Sigmoid colon (tissue), 7 donors: ENCODE measurements around the gene PCDHAC2. TPM values are rescaled to one million over a fixed set of nuclear protein-coding genes. Genes with fewer than 3 reads are reported as not detected.
A peak's percentile ranks its signal among the peaks of the same experiment; 100 is the strongest.

ENCODE experiments used
- DNase-seq: peaks from one replicate; pipeline ENCODE4 v3.0.0-alpha.2; 2019
- H3K27ac ChIP-seq, 4 donors: fragments of 200-600 bp; sonication (generic); one replicate each; pipeline ENCODE4 v1.5.1; 2016 to 2019; ENCODE audit warnings: mild to moderate bottlenecking in 1 of 4
- H3K27me3 ChIP-seq, 3 donors: fragments of 200-600 bp; sonication (generic); one replicate each; pipeline ENCODE4 v1.5.1; 2019; ENCODE audit warnings: mild to moderate bottlenecking in 1 of 3
- H3K36me3 ChIP-seq, 4 donors: fragments of 200-600 bp; sonication (generic); one replicate each; pipeline ENCODE4 v1.5.1; 2016 to 2019
- H3K4me1 ChIP-seq, 4 donors: fragments of 200-600 bp; sonication (generic); one replicate each; pipeline ENCODE4 v1.5.1; 2017 to 2019
- H3K4me3 ChIP-seq, 4 donors: fragments of 200-600 bp; sonication (generic); one replicate each; pipeline ENCODE4 v1.5.1; 2017 to 2019; ENCODE audit warnings: mild to moderate bottlenecking in 2 of 4, moderate library complexity in 1 of 4
- H3K9me3 ChIP-seq, 4 donors: fragments of 200-600 bp in 3 of 4; sonication (generic) in 3 of 4; one replicate each; pipeline versions ENCODE4 v1.5.1 to v1.6.1; 2013 to 2019
- CTCF ChIP-seq, 4 experiments: fragments of 450-650 bp in 3 of 4; fragments of 200-600 bp in 1 of 4; IDR thresholded peaks; one replicate each; pipeline ENCODE4 v1.5.1; 2016 to 2019; ENCODE audit warnings: antibody characterized with exemption in 4 of 4, mild to moderate bottlenecking in 3 of 4, moderate library complexity in 2 of 4
- EP300 ChIP-seq, 4 donors: sonication (generic); formaldehyde crosslinking; IDR thresholded peaks; one replicate each; pipeline ENCODE4 v1.6.1; 2017; ENCODE audit warnings: antibody characterized with exemption in 4 of 4
- POLR2A ChIP-seq, 2 donors: fragments of 450-650 bp; IDR thresholded peaks; one replicate each; pipeline ENCODE4 v1.6.1; 2016; ENCODE audit warnings: antibody characterized with exemption in 2 of 2, mild to moderate bottlenecking in 2 of 2, moderate library complexity in 2 of 2
- POLR2AphosphoS5 ChIP-seq, 4 donors: sonication (generic); formaldehyde crosslinking; IDR thresholded peaks; one replicate each; pipeline ENCODE4 v1.6.1; 2017; ENCODE audit warnings: antibody characterized with exemption in 4 of 4
- WGBS, 2 donors: extraction: QIAGEN DNeasy Blood & Tissue Kit; methylation state at CpG; one replicate each; pipeline ENCODE4 v1.1.7; 2013; 5-methylcytosine and 5-hydroxymethylcytosine counted together
- intact Hi-C: fragments of 100-400 bp; cut with DNase I; formaldehyde crosslinking; loops from one replicate; pipeline ENCODE4 v1.15.1; 2023
- polyA plus RNA-seq, 3 donors: library from polyadenylated mRNA; stranded (reverse); fragments of 200-250 nt; gene quantifications; one replicate each; pipeline ENCODE4 v1.2.3, GENCODE V29; 2013
- total RNA-seq, 4 donors: library from RNA; depleted of rRNA; stranded (reverse); fragments of >200 nt; gene quantifications; one replicate each; pipeline ENCODE4 v1.1.0, GENCODE V29; 2016
- donor health status: healthy with polysubstance abuse.
- donor health status: Bipolar disorder and iron deficiency.
- donor health status: healthy.

Gene PCDHAC2
- total and polyA plus RNA-seq, 7 donors: 0.66 to 3.0 (median 2.1) TPM; not detected in 2

DNA sequence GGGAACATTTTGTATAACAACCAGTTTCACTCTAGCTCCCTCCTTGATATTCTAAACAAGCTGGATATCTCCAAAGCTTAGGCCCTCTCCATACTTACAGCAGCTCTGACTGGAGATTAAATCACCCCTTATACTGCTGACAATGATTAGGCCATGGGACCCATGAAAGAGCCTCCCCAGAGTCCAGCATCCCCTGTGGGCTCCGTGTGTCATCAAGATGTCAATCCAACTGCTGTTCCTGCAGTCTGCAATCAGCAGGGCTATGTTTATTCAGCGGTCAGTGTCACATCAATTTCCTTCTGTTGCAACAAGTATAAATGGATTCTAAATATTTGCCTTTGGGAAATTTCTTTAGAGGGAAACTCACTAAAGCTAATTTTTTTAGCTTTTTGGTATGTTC is 26.6 kb downstream of the PCDHAC2 start:
- TF ChIP-seq CTCF (IDR thresholded peaks at IDR 0.05) (no peak), POLR2A (IDR thresholded peaks at IDR 0.05) (no peak), EP300 (IDR thresholded peaks at IDR 0.05) (no peak)
- intact Hi-C loops: no loop called here
- no peaks in the 10 kb centered on the region for H3K27me3 ChIP-seq
- H3K9me3 ChIP-seq: no peaks in the 10 kb centered on the region
- WGBS, 2 donors: 57 to 61% methylated on average over 2 of the region's 2 CpGs
- H3K4me1 ChIP-seq: no peaks in the 10 kb centered on the region
- H3K27ac ChIP-seq: no peak overlapping the region
- no peak overlapping the region for H3K4me3 ChIP-seq
- H3K36me3 ChIP-seq: no peaks in the 10 kb centered on the region
- DNase-seq: no peak

DNA sequence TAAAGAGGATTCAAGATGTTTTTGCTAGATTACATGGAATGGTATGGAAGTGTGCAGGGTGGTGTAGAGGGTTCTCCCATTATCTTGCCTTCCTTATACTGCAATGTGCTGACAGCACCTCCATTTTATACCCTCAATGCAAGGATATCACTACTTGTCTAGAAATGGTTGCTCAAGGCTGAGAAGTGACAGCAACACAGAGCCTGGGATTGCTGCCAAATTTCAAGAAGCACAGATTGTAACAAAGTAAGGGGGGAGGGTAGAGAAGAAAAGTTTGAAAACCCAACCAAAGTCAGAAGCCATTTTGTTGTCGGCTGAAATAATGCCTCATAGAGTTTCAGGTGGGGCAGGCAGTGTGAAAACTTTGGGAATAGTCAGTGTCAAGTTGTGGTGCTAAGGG is 29.8 kb downstream of the PCDHAC2 start:
- no peak for DNase-seq
- Histone ChIP-seq H3K27ac (no peak overlapping the region), H3K4me3 (no peak overlapping the region), H3K36me3 (no peaks in the 10 kb centered on the region), H3K9me3 (no peaks in the 10 kb centered on the region), H3K4me1 (no peaks in the 10 kb centered on the region), H3K27me3 (peaks cover 0 to 17% (median 11%) of the 10 kb centered on the region in 3 donors)
- 83% methylated on average over 1 of the region's 1 CpG for WGBS, 2 donors
- intact Hi-C loops: no loop called here
- no peak for TF ChIP-seq POLR2AphosphoS5 (IDR thresholded peaks at IDR 0.05)
- no peak for TF ChIP-seq CTCF (IDR thresholded peaks at IDR 0.05)
- no peak for TF ChIP-seq POLR2A (IDR thresholded peaks at IDR 0.05)
- no peak for TF ChIP-seq EP300 (IDR thresholded peaks at IDR 0.05)

DNA sequence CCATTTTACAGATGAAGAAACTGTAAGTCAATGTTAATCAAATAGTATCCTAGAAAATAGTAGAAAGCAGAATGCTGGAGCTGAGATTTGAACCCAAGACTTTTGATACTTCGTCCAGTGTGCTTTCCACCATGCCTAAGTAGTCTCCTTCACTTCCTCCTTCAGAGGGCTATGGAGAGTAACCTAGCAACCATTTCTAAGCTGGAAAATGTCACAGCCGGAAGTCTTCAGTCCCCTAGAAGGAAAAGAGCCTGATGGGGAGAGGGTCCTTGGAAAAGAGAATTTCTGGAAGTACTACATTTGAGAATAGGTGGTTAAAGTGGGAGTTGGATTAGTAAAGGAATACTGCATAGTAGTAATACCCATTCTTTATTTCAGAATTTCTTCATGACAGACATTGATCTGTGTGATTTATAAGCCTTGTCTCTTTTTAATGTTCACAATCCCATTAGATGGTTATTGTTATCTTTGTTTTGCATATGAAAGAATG is 32.7 kb downstream of the PCDHAC2 start:
- DNase-seq: no peak
- intact Hi-C loops: no loop called here
- Histone ChIP-seq H3K27ac (no peak overlapping the region), H3K36me3 (no peaks in the 10 kb centered on the region), H3K9me3 (no peaks in the 10 kb centered on the region), H3K4me3 (no peak overlapping the region), H3K27me3 (peaks cover 0 to 29% (median 14%) of the 10 kb centered on the region in 3 donors), H3K4me1 (peaks cover 0 to 13% (median 7%) of the 10 kb centered on the region in 4 donors)
- WGBS, 2 donors: 60 to 74% methylated on average over 2 of the region's 2 CpGs
- no peak for TF ChIP-seq POLR2A (IDR thresholded peaks at IDR 0.05)
- TF ChIP-seq EP300 (IDR thresholded peaks at IDR 0.05): no peak
- TF ChIP-seq POLR2AphosphoS5 (IDR thresholded peaks at IDR 0.05): no peak
- no peak for TF ChIP-seq CTCF (IDR thresholded peaks at IDR 0.05)

DNA sequence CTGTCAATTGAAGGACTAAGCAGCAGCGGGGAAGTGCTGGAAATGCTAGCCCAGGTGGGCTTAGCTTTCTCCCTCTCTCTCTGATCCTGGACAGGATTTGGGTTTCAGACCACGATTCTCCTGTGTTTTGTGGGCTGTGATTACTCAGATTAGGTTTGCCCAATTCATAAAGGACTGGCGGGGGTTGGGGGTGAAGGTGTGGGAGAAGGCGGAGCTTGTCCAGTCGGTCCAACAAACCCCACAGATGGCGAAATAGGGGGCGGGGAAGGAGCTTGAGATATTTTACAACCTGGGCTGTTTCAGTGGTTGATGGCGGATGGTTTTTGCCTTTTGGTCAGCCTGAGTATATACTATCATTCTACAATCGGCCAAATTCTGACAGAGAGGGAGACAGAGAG is 35.2 kb downstream of the PCDHAC2 start:
- no peak overlapping the region for H3K27ac ChIP-seq
- WGBS, 2 donors: 6 to 13% methylated on average over 9 of the region's 9 CpGs
- TF ChIP-seq POLR2A (IDR thresholded peaks at IDR 0.05) (no peak), POLR2AphosphoS5 (IDR thresholded peaks at IDR 0.05) (no peak), CTCF (IDR thresholded peaks at IDR 0.05) (no peak), EP300 (IDR thresholded peaks at IDR 0.05) (no peak)
- intact Hi-C loops: no loop called here
- H3K4me1 ChIP-seq: peaks cover 0 to 13% (median 7%) of the 10 kb centered on the region in 4 donors
- H3K4me3 ChIP-seq: peak overlapping the region in 3 of 4 donors; percentile 10 to 28 (median 27)
- H3K36me3 ChIP-seq: no peaks in the 10 kb centered on the region
- no peaks in the 10 kb centered on the region for H3K9me3 ChIP-seq
- no peak for DNase-seq
- peaks cover 0 to 29% (median 14%) of the 10 kb centered on the region in 3 donors for H3K27me3 ChIP-seq
